ENCODE results near the gene EFNB3.

Gene EFNB3

DNA sequence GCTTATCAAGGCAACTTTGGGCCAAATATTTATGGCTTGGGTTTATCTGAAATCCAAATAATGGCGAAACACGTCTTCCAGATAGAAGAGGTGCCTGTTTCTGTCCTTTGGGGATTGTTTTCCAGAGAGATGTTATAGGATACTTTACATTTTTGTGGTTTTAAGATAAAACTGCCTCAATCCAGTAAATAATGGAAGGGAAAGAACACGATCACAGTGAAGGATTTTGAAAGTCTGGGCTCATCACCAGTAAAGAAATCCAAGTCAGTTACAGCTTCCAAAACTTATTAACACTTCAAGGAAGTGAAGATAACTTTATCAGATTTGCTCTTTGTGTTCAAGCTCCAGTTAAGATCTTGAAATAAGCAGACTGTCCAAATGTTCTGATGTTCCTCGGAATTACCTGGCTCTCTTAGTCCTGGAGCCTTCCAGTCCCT is 42.7 kb downstream of the EFNB3 start:
- no peak overlapping the region for H3K4me3 ChIP-seq (replicated peaks; ENCODE audit: insufficient read depth, low read length)
- DNase-seq (ENCODE audit: low read depth in 1 of 2, low spot score in 1 of 2) = no peak
- no peaks in the 10 kb centered on the region for H3K27me3 ChIP-seq (ENCODE audit: insufficient read depth, poor library complexity, severe bottlenecking)
- no peak overlapping the region for H3K27ac ChIP-seq (replicated peaks)
- TF ChIP-seq SPI1 (IDR thresholded peaks at IDR 0.05; ENCODE audit: borderline replicate concordance, low read depth) (no peak), POLR2AphosphoS5 (IDR thresholded peaks at IDR 0.05; ENCODE audit: low read depth) (no peak), GABPA (IDR thresholded peaks at IDR 0.05; ENCODE audit: low read depth) (no peak)
- TF ChIP-seq, protein P1, sequence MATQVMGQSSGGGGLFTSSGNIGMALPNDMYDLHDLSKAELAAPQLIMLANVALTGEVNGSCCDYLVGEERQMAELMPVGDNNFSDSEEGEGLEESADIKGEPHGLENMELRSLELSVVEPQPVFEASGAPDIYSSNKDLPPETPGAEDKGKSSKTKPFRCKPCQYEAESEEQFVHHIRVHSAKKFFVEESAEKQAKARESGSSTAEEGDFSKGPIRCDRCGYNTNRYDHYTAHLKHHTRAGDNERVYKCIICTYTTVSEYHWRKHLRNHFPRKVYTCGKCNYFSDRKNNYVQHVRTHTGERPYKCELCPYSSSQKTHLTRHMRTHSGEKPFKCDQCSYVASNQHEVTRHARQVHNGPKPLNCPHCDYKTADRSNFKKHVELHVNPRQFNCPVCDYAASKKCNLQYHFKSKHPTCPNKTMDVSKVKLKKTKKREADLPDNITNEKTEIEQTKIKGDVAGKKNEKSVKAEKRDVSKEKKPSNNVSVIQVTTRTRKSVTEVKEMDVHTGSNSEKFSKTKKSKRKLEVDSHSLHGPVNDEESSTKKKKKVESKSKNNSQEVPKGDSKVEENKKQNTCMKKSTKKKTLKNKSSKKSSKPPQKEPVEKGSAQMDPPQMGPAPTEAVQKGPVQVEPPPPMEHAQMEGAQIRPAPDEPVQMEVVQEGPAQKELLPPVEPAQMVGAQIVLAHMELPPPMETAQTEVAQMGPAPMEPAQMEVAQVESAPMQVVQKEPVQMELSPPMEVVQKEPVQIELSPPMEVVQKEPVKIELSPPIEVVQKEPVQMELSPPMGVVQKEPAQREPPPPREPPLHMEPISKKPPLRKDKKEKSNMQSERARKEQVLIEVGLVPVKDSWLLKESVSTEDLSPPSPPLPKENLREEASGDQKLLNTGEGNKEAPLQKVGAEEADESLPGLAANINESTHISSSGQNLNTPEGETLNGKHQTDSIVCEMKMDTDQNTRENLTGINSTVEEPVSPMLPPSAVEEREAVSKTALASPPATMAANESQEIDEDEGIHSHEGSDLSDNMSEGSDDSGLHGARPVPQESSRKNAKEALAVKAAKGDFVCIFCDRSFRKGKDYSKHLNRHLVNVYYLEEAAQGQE (IDR thresholded peaks at IDR 0.05; ENCODE audit: insufficient replicate concordance, low read depth) = no peak
- TF ChIP-seq, protein P2, sequence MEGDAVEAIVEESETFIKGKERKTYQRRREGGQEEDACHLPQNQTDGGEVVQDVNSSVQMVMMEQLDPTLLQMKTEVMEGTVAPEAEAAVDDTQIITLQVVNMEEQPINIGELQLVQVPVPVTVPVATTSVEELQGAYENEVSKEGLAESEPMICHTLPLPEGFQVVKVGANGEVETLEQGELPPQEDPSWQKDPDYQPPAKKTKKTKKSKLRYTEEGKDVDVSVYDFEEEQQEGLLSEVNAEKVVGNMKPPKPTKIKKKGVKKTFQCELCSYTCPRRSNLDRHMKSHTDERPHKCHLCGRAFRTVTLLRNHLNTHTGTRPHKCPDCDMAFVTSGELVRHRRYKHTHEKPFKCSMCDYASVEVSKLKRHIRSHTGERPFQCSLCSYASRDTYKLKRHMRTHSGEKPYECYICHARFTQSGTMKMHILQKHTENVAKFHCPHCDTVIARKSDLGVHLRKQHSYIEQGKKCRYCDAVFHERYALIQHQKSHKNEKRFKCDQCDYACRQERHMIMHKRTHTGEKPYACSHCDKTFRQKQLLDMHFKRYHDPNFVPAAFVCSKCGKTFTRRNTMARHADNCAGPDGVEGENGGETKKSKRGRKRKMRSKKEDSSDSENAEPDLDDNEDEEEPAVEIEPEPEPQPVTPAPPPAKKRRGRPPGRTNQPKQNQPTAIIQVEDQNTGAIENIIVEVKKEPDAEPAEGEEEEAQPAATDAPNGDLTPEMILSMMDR (IDR thresholded peaks at IDR 0.05; ENCODE audit: insufficient read depth, low read length) = no peak

DNA sequence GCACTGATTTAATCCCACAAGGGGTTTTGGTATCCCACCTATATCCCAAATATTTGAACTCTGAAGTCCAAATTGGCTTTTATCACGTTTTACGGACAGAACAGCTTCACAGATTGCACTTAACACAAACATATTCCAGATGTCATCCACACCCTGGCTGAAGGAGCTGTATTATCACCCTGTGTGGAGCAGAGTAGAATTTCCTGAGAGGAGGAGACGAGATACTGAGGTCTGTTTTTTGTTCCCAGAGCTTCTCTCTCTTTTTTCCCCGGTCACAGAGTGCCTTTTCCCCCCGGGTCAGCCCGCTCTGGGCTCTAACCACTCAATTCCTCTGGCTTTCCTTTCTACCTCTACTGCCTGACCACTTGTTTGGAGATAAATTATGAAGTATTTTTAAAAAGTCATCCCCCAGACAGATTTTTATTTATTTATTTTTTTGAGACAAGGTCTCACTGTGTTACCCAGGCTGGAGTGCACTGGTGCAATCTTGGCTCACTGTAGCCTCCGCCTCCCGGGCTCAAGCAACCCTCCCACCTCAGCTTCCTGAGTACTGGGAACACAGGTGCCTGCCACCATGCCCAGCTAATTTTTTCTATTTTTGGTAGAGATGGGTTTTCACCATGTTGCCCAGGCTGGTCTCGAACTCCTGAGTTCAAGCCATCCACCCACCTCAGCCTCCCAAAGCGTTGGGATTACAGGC is 43.2 kb downstream of the EFNB3 start:
- TF ChIP-seq, protein P1 (IDR thresholded peaks at IDR 0.05; ENCODE audit: insufficient replicate concordance, low read depth) = no peak
- TF ChIP-seq SPI1 (IDR thresholded peaks at IDR 0.05; ENCODE audit: borderline replicate concordance, low read depth) = no peak
- no peak for TF ChIP-seq GABPA (IDR thresholded peaks at IDR 0.05; ENCODE audit: low read depth)
- no peak for DNase-seq (ENCODE audit: low read depth in 1 of 2, low spot score in 1 of 2)
- Histone ChIP-seq H3K4me3 (replicated peaks; ENCODE audit: insufficient read depth, low read length) (no peak overlapping the region), H3K27me3 (ENCODE audit: insufficient read depth, poor library complexity, severe bottlenecking) (no peaks in the 10 kb centered on the region), H3K27ac (replicated peaks) (no peak overlapping the region)

DNA sequence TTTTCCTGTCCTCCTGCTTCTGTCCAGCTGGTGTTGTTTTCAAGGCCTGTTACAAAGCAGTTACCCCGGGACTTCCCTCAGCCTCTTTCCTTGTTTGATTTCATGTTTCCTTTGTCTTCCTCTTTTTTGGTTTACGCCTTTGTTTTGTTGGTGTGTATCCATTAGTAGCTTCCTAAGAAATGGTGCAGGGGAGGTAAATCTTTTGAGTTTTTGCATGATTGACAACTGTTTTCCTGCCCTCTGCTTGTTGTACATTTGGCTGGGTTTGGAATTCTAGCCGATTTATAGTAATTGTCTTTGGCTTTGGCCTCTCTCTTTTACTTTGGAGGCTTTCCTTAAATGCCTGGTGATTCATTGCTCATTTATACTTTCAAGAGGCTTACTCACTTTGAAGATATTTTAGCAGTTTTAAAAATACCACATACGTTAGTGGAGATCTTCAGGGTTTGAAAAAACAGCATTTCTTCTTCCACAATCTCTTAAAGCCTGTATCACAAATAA is 45.4 kb downstream of the EFNB3 start:
- Histone ChIP-seq H3K4me3 (replicated peaks; ENCODE audit: insufficient read depth, low read length) (no peak overlapping the region), H3K27ac (replicated peaks) (no peak overlapping the region), H3K27me3 (ENCODE audit: insufficient read depth, poor library complexity, severe bottlenecking) (no peaks in the 10 kb centered on the region)
- TF ChIP-seq POLR2AphosphoS5 (IDR thresholded peaks at IDR 0.05; ENCODE audit: low read depth) (no peak), SPI1 (IDR thresholded peaks at IDR 0.05; ENCODE audit: borderline replicate concordance, low read depth) (peak; percentile 20; the same call in 1 of the 2 replicates)
- TF ChIP-seq, protein P2 (IDR thresholded peaks at IDR 0.05; ENCODE audit: insufficient read depth, low read length) = no peak
- TF ChIP-seq, protein P1 (IDR thresholded peaks at IDR 0.05; ENCODE audit: insufficient replicate concordance, low read depth) = no peak
- DNase-seq (ENCODE audit: low read depth in 1 of 2, low spot score in 1 of 2) = no peak
